ENCODE results near the gene PRRG2. TPM values are rescaled to one million over a fixed set of nuclear protein-coding genes. Genes with fewer than 3 reads are reported as not detected.
A peak's percentile ranks its signal among the peaks of the same experiment; 100 is the strongest.

The PRRG2 gene
- total RNA-seq, 2 donors from 2014 or later, result 2.3 to 10.8 TPM

- H3K36me3 Mint-ChIP-seq, result peaks cover 0 to 6% of the 10 kb centered on the region in 2 donors
These were observed 8.1 kb upstream of the PRRG2 start for GRCh38 chr19:49573009-49573408.

GRCh38 chr19:49573425-49573824 is 7.7 kb upstream of the PRRG2 start:
- ATAC-seq, result no peak
- no peak for DNase-seq (ENCODE audit: low spot score in 2 of 2)
- H3K27ac Mint-ChIP-seq, result peak overlapping the region in 1 of 2 donors; percentile 18
- peaks cover 0 to 6% of the 10 kb centered on the region in 2 donors for H3K36me3 Mint-ChIP-seq
- no peaks in the 10 kb centered on the region for H3K9me3 Mint-ChIP-seq

More at GRCh38 chr19:49573009-49573408, 8.1 kb upstream of the PRRG2 start:
- H3K9me3 Mint-ChIP-seq, result no peaks in the 10 kb centered on the region
- no peak overlapping the region for H3K27ac Mint-ChIP-seq
- DNase-seq (ENCODE audit: low spot score in 2 of 2) (no peak), ATAC-seq (no peak)

GRCh38 chr19:49574206-49574755 is 6.8 kb upstream of the PRRG2 start:
- DNase-seq (ENCODE audit: low spot score in 2 of 2) (no peak), ATAC-seq (no peak)
- Mint-ChIP-seq H3K9me3 (no peaks in the 10 kb centered on the region), H3K27ac (peak overlapping the region; percentile 18 to 60), H3K36me3 (peaks cover 3 to 6% of the 10 kb centered on the region in 2 donors)

GRCh38 chr19:49579193-49579592 is 1.9 kb upstream of the PRRG2 start:
- H3K36me3 Mint-ChIP-seq, result peaks cover 15 to 17% of the 10 kb centered on the region in 2 donors
- DNase-seq (ENCODE audit: low spot score in 2 of 2) (no peak), ATAC-seq (no peak)
- H3K27ac Mint-ChIP-seq, result peak overlapping the region; percentile 88 to 99
- no peaks in the 10 kb centered on the region for H3K9me3 Mint-ChIP-seq

GRCh38 chr19:49579947-49580263 is 1.2 kb upstream of the PRRG2 start:
- Mint-ChIP-seq H3K36me3 (peaks cover 12 to 17% of the 10 kb centered on the region in 2 donors), H3K27ac (peak overlapping the region; percentile 88 to 99), H3K9me3 (no peaks in the 10 kb centered on the region)
- DNase-seq (ENCODE audit: low spot score in 2 of 2) (no peak), ATAC-seq (peak; percentile 16 to 23)

GRCh38 chr19:49580264-49581006 is 681 bp upstream of the PRRG2 start, which contains the start of gene NOSIP:
TSS of gene NOSIP (minus strand) at chr19:49580556. CDS start at chr19:49560691, 19,865 bp downstream.
- Mint-ChIP-seq H3K36me3 (peaks cover 12 to 17% of the 10 kb centered on the region in 2 donors), H3K9me3 (no peaks in the 10 kb centered on the region), H3K27ac (peak within 1 kb of the TSS; percentile 88 to 99)
- DNase-seq (ENCODE audit: low spot score in 2 of 2) (peak; percentile 94 to 95), ATAC-seq (peak; percentile 100)

GRCh38 chr19:49583239-49583638 is 2.1 kb downstream of the PRRG2 start:
- Mint-ChIP-seq H3K9me3 (no peaks in the 10 kb centered on the region), H3K36me3 (peaks cover 12 to 17% of the 10 kb centered on the region in 2 donors), H3K27ac (no peak overlapping the region)
- DNase-seq (ENCODE audit: low spot score in 2 of 2) (no peak), ATAC-seq (no peak)

- DNase-seq (ENCODE audit: low spot score in 2 of 2) (no peak), ATAC-seq (no peak)
- Mint-ChIP-seq H3K9me3 (no peaks in the 10 kb centered on the region), H3K36me3 (peaks cover 6% of the 10 kb centered on the region in 2 donors), H3K27ac (no peak overlapping the region)
These were observed 3.9 kb downstream of the PRRG2 start for GRCh38 chr19:49585023-49585422.

GRCh38 chr19:49587227-49587626 is 6.1 kb downstream of the PRRG2 start:
- DNase-seq (ENCODE audit: low spot score in 2 of 2), result no peak
- no peak overlapping the region for H3K27ac Mint-ChIP-seq
- no peak for ATAC-seq
- H3K9me3 Mint-ChIP-seq, result no peaks in the 10 kb centered on the region
- H3K36me3 Mint-ChIP-seq, result peaks cover under 1 to 7% of the 10 kb centered on the region in 2 donors

- no peak overlapping the region for H3K27ac Mint-ChIP-seq
These were observed 7.4 kb downstream of the PRRG2 start for GRCh38 chr19:49588365-49589122.

GRCh38 chr19:49589502-49589905 is 8.4 kb downstream of the PRRG2 start:
- no peak overlapping the region for H3K27ac Mint-ChIP-seq
- peaks cover 20 to 23% of the 10 kb centered on the region in 2 donors for H3K36me3 Mint-ChIP-seq
- ATAC-seq (no peak), DNase-seq (ENCODE audit: low spot score in 2 of 2) (no peak)
- H3K9me3 Mint-ChIP-seq, result no peaks in the 10 kb centered on the region

More at GRCh38 chr19:49588365-49589122, 7.4 kb downstream of the PRRG2 start:
- peak in 1 of 2 donors; percentile 60 for DNase-seq (ENCODE audit: low spot score in 2 of 2)
- peak; percentile 14 to 39 for ATAC-seq
- no peaks in the 10 kb centered on the region for H3K9me3 Mint-ChIP-seq
- H3K36me3 Mint-ChIP-seq, result peaks cover 14% of the 10 kb centered on the region in 2 donors

- Mint-ChIP-seq H3K9me3 (no peaks in the 10 kb centered on the region), H3K27ac (peak overlapping the region; percentile 93 to 94), H3K36me3 (peaks cover 20 to 26% of the 10 kb centered on the region in 2 donors)
These were observed 9.2 kb downstream of the PRRG2 start for GRCh38 chr19:49590071-49590970.

GRCh38 chr19:49590971-49591730 is 10.0 kb downstream of the PRRG2 start, which contains the start of gene PRR12:
TSS of gene PRR12 (plus strand) at chr19:49591182. CDS start at chr19:49591655, 473 bp downstream.
- no peaks in the 10 kb centered on the region for H3K9me3 Mint-ChIP-seq
- peaks cover 20 to 26% of the 10 kb centered on the region in 2 donors for H3K36me3 Mint-ChIP-seq

More at GRCh38 chr19:49590071-49590970, 9.2 kb downstream of the PRRG2 start:
- DNase-seq (ENCODE audit: low spot score in 2 of 2) (peak; percentile 89 to 96), ATAC-seq (peak; percentile 63 to 79)

GRCh38 chr19:49591731-49592485 is 10.8 kb downstream of the PRRG2 start:
- DNase-seq (ENCODE audit: low spot score in 2 of 2) (peak in 1 of 2 donors; percentile 54), ATAC-seq (no peak)
- Mint-ChIP-seq H3K9me3 (no peaks in the 10 kb centered on the region), H3K27ac (peak overlapping the region; percentile 77 to 94), H3K36me3 (peaks cover 20 to 26% of the 10 kb centered on the region in 2 donors)

More at GRCh38 chr19:49590971-49591730, 10.0 kb downstream of the PRRG2 start, which contains the start of gene PRR12:
- ATAC-seq, result peak; percentile 9 to 20
- peak; percentile 60 to 76 for DNase-seq (ENCODE audit: low spot score in 2 of 2)
- H3K27ac Mint-ChIP-seq, result peak within 1 kb of the TSS; percentile 94

Measured in activated naive CD4-positive, alpha-beta T cell treated with anti-CD3 and anti-CD28 coated beads, Interleukin-2, amount 50 U/mL, for 72 hours (primary cell).